ENCODE measurements around the gene THAP2. TPM values are rescaled to one million over a fixed set of nuclear protein-coding genes. Genes with fewer than 3 reads are reported as not detected.

THAP2 gene
- 4.8 TPM for total RNA-seq

GRCh38 chr12:71663561-71664410 is at the start of gene THAP2, which contains the start of gene ZFC3H1:
TSS of gene THAP2 (plus strand) at chr12:71664301. CDS start at chr12:71664510, 209 bp downstream.
TSS of gene ZFC3H1 (minus strand) at chr12:71663848. CDS start at chr12:71663610, 238 bp downstream.
- ATAC-seq = peak; percentile 93

DNA sequence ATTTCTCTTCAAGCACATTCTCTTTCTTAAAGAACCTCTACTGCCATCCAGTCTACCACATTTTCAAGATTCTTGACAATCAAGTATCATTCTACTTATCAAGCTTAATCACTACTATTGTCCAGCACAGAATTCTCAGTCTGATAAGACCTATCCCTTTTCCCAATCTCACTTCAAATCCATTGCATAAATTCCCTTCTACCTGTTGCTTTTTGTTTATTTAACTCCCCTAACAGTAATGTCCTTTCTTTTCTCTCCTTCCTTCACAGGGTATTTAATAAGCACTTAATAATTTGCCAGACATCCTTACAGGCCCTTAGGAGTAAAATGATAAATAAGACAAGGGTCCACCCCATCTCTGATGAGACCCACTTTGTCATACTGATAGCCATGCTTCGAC is 42.2 kb upstream of the THAP2 start:
- ATAC-seq = no peak

GRCh38 chr12:71625476-71625875 is 38.6 kb upstream of the THAP2 start:
- ATAC-seq = no peak

DNA sequence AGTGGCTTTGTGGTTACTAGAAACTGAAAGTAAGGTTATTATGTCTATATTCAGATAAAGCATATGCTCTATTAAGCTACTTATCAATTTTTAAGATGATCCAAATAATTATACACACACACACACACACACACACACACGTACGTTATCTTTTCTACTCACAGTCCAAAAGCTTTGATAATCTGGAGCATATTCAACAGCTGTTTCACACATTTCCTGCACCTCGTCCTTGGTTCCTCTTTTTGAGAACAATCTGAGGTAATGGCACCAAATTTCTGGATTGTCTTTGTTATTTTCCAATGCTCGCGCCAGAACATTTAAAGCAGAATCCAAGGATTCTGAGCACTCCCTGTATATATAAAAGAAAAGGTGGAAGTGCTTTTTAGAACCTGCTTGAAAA is 38.0 kb upstream of the THAP2 start:
- ATAC-seq = no peak

DNA sequence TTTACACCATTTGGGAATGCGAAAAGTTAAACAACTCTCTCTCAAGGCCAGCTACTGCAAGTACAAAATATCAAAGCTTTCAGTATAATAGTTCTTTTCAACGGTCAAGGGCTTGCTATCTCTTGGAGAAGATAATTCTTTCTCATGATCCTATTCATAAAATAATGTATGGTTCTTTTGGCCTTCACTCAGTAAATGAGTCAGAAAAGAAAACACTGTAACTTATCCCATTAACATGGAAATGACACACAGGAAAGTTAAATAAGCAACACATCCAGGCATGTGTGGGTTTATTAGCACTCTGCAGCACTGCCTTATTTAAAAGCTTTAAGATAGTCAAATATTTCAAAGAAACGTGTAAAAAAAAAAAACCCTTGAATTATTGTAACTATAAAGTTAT is 37.3 kb upstream of the THAP2 start:
- ATAC-seq = peak; percentile 43

- no peak for ATAC-seq
Observed at GRCh38 chr12:71627438-71628002, 36.6 kb upstream of the THAP2 start.

- peak; percentile 53 for ATAC-seq
Observed at GRCh38 chr12:71636704-71637115, 27.4 kb upstream of the THAP2 start.

- ATAC-seq = no peak
Observed at GRCh38 chr12:71638499-71638898, 25.6 kb upstream of the THAP2 start.

DNA sequence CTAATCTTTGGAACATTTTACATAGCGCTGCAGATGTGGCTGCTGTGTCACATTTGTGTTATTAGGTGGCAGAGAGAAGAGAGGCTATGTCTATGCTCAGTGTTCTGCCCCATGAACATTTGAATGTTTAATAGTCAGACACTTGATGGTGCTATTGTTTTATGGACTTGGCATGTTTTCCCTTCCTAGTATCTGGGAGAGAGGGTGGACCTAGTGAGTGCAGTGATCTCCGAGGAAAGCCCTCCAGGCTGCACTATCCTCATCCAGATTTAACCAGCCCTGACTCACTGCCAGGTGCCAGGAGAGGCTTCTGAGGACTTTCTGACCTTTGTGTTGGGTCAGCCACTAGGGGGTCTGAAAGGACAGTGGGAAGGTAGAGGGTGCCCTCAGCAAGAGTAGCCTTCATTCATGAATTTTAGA is 24.8 kb upstream of the THAP2 start:
- peak; percentile 37 for ATAC-seq

GRCh38 chr12:71640316-71640715 is 23.8 kb upstream of the THAP2 start:
- ATAC-seq = peak; percentile 74

- ATAC-seq = no peak
Observed at GRCh38 chr12:71641390-71641789, 22.7 kb upstream of the THAP2 start.

- ATAC-seq = no peak
Observed at GRCh38 chr12:71642264-71642663, 21.8 kb upstream of the THAP2 start.

GRCh38 chr12:71645268-71645667 is 18.8 kb upstream of the THAP2 start:
- no peak for ATAC-seq

DNA sequence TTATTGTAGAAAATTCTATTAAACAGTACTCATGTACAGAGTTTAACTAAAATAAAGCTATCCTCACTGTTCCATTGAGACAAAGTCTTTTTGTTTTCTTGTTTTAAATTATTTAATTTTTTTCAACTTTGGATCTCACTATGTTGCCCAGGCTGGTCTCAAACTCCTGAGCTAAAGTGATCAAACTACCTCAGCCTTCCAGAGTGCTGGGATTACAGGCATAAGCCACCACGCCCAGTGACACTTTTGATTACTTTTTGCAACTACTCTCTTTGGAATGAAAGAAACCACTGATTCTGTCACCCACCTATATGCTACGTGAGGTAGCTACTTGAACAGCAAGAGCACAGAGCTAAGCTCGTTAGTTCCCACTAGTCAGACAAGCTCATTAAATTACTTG is 17.6 kb upstream of the THAP2 start:
- peak; percentile 70 for ATAC-seq

DNA sequence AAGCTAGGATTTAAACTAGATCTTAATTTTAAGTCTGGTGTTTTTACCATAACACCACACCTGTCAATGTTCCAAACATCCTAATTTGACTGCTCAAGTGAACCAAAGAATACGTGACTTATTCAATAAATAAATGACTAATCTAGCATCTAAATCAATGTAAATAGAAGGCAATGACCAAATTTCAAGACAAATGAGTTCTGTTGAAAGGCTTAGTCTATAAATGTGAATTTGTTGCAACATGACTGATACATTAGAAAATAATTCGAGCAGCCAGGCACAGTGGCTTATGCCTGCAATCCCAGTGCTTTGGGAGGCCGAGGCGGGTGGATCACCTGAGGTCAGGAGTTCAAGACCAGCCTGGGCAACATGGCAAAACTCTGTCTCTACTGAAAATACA is 15.6 kb upstream of the THAP2 start:
- ATAC-seq = peak; percentile 88

- no peak for ATAC-seq
Observed at GRCh38 chr12:71649401-71649800, 14.7 kb upstream of the THAP2 start.

DNA sequence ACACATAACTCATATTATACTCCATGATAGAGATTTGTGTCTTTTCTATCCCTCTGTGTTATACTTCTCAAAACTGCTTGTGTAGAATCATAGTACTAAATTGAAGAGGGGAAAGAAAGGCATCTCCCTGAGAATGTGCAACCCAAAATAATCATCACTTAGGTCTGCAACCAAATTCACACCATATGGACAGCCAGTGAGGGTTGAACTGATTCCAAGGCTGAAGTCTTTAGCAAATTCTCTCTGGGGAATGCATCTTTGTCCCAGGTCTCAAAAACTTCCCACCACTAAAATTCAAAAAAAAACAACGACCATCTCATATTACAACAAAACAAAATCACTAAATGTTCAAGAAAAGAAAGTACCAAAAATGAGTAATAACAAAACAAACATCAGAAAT is 11.4 kb upstream of the THAP2 start:
- no peak for ATAC-seq

DNA sequence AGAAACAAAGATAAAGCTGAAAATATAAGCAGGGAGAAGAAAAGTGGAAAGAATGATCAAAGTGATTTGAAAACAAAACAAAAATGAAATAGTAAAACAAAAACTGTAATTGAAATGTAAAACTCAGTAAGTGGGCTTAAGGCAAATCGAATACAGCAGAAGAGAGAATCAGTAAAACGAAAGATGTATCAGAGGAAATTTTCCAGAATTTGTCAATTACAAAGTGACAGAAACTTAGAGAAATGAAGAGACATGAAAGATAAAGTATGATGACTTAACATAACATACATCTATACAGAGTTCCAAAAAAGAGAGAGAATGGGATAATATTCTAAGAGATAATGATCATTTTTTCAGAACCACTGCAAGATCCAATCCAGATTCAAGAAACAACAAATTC is 11.0 kb upstream of the THAP2 start:
- no peak for ATAC-seq

DNA sequence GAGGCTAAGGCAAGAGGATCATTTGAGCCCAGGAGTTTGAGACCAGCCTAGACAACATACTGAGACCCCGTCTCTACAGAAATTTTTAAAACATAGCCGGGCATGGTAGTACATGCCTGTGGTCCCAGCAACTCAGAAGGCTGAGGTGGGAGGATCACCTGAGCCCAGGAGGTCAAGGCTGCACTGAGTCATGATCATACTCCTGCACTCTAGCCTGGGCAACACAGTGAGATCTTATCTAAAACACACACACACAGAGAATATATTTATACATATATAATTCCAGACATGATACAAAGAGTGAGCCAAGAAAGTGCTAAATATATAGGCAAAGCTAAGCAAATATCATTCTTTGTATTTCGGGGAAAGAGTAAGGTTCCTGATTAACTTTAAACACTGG is 9.9 kb upstream of the THAP2 start:
- no peak for ATAC-seq

DNA sequence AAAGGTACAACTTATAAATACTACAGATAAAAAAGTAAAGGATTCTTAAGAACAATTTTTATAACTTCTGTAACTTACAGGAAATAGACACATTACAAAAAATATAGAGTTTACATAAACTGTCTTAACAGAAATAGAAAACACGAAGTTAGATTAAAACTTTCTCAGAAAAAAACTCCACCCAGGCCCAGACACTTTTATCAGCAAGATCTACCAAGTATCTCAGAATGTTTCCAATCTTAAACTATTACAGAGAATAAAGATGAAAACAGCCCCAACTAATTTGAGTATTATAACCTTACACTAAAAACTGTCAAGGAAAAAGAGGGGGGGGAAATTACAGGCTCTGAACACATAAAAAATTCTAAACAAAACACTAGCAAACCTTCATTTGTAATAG is 8.6 kb upstream of the THAP2 start:
- ATAC-seq = no peak

GRCh38 chr12:71655907-71656306 is 8.2 kb upstream of the THAP2 start:
- ATAC-seq = no peak

DNA sequence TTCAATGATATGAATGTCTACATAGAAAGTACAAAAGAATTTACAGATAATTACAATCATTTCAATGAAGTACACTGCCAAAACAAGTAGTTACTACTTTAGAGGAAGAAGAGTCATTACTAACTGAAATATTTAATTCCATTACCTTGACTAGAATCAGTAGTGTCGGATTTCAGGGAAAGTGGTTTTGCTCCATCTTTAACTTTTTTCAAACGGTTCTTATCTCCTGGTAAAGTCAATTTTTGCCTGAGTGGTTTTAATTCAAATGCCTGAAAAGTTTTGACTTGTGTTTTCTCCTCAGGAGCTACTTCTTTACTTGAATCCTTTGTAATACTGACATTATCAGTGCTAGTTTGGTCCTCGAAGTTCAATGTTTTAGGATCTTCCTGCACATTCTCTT is 7.4 kb upstream of the THAP2 start:
- ATAC-seq = no peak

DNA sequence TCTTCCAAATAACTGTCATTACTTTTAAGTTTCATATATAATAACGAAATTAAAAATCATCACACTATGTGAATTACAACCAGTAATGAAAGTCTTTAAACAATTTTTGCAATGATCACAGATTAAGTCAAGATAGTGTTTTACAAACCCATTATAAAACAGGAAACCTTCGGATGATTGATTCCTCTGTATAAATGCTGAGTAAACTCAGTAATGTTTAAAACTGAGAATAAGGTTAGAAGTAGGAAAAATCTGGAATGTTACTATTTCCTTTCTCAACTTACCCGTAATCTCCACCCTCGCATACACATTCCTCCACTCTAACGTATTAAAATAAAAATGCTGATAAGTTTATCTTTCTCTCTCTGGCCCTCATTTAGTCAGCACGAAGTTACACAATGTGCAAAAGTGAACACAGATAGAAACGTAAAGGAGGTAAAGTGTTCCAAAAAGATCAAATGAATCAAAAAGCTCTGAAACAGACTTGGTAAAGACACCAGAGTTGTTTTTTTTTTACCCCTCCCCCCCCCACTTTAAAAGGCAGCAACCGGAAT is 2.0 kb upstream of the THAP2 start:
- no peak for ATAC-seq

Measured in esophagus mucosa (tissue), 1 donor.